GM21526 (cell line): Measurements from ENCODE around the gene MYO18A.

ENCODE experiments used
- ATAC-seq: cut with Tn5 transposase; IDR thresholded peaks from one replicate; pipeline ENCODE4 v1.9.1; 2021; ENCODE audit warnings: moderate library complexity; ENCODE audit not compliant: unreplicated experiment, low FRiP score

The MYO18A gene

DNA sequence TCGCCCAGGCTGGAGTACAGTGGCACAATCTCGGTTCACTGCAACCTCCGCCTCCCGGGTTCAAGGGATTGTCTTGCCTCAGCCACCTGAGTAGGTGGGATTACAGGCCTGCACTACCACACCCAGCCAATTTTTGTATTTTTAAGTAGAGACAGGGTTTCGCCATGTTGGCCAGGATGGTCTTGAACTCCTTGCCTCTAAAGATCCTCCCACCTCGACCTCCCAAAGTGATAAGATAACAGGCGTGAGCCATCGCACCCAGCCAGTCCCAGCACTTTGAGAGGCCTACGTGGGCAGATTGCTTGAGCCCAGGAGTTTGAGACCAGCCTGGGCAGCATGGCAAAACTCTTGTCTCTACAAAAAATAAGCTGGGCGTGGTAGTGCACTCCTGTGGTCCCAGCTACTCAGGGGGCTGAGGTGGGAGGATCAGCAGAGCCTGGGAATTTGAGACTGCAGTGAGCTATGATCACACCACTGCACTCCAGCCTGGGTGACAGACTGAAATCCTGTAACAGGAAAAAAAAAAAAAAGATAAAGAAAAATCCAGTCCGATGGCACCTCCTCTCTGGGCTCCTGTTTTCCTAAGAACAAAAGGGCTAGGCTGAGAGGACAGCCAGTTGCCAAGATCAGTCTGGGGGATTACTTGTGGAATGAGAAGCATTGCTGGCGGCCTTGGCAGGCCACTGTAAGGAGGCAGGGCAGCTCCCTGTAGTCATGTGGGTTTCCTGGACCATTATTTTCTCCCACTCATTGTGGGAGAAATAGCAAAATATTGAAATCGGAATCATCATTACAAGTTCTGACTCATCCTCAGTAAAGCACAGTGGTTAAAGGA is 140.2 kb downstream of the MYO18A start:
- no peak for ATAC-seq

DNA sequence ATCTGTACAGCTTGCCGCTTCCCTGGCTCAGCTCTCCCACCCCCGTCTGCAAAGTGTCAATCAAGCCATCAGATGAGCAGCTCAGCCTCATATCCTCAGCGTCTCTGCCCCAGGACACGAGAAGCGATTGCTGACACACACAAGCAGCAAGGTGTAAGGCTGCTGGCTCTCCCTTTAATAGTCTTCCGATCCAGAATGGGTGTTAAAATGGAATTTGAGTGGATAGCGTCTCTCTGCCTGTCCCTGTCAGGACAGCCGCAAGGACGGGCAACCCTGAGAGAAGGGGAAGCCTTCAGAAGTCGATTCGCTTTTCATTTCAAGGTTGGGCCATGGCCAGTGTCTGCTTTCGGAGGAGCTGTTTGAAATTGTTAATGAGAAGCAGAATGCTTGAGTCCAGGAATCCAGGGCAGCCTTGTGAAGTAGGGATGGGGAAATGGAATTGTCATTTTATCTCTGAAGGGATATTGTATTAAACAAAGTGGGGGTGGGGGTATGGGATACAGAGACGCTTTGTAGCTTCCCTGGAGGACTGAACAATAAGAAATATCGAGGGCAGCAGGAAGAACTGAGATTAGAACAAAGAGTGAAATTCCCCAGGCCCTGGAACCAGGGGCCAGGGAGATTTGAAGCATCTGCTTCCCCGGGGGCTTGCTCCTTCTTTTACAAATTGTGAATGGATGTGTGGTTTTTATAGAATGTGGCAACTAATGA is 142.0 kb downstream of the MYO18A start:
- no peak for ATAC-seq

- no peak for ATAC-seq
These were observed 142.5 kb downstream of the MYO18A start for GRCh38 chr17:29037739-29038084.

DNA sequence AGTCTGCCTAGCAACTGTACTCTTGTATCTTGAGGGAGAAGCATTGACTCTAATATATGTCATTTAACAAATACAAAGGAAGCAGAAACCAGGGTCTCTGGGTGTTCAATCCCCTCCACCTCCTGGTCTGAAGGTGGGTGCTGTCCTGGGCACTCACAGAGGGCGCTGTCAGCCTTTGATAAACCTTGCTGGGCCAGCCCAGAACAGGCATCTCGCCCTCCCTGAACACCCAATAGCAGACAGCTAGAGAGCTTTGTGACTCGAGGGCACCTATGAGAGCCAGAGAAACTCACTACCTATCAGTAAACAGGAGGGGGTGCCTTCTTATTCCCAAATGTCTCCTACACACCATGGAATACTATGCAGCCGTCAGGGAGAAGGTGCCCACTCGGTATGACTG is 143.6 kb downstream of the MYO18A start:
- ATAC-seq: no peak

DNA sequence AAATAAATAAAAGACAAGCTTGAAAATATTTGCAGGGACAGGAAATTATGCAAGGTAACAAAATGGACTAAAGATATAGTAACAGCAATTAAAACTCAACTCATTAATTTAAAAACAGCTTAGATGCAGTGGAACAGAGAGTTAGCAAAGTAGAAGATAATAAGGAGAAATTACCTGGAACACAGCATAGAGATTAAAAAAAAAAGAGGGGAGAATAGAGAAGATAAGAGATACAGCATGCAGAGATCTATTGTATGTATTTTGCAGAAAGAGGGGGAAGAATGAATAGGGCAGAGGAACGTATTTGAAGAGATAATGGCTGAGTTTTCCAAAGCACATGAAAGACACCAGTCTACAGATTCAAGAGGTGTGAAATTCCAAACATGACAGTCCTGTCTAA is 145.7 kb downstream of the MYO18A start:
- ATAC-seq: no peak

- no peak for ATAC-seq
These were observed 147.4 kb downstream of the MYO18A start for GRCh38 chr17:29032857-29033197.

- no peak for ATAC-seq
These were observed 148.0 kb downstream of the MYO18A start for GRCh38 chr17:29032013-29032856.

GRCh38 chr17:29031488-29031887 is 148.7 kb downstream of the MYO18A start:
- ATAC-seq: no peak

GRCh38 chr17:29024316-29024952 is 155.8 kb downstream of the MYO18A start:
- ATAC-seq: no peak

GRCh38 chr17:29022074-29022473 is 158.1 kb downstream of the MYO18A start:
- ATAC-seq: no peak

DNA sequence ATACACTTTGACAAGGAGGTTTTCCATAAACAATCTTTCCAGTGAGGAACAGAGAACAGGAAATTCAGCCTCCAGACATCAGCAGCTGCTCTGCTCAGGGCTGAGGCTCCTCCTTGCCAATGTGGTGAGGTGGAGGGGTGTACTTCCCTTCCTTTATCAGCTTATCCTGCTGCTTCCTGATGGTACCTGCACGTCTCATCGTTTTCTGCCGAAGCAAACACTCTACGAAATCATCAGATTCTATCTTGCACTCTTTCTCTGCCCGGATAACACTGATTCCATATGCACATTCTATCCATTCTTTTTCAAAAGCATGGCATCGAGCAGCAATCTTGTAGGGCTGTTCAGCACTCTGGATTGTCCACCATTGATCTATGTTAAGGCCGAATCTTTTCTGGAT is 159.0 kb downstream of the MYO18A start:
- no peak for ATAC-seq
